Smooth muscle cell (in vitro differentiated cells): ENCODE data around the gene EFCAB6. TPM values are rescaled to one million over a fixed set of nuclear protein-coding genes. Genes with fewer than 3 reads are reported as not detected.

Source experiments
- DNase-seq: peaks from one replicate; lab custom pipeline; 2025; ENCODE audit not compliant: unreplicated experiment; lab: John Stamatoyannopoulos, UW
- H2AFZ ChIP-seq: fragments of 200-600 bp; sonication (generic); 2 replicates; pipeline ENCODE4 v1.6.0; 2016; ENCODE audit warnings: antibody characterized with exemption, low read depth, mild to moderate bottlenecking
- H3F3A ChIP-seq: fragments of 200-600 bp; sonication (generic); 2 replicates; pipeline ENCODE4 v1.6.0; 2017; ENCODE audit warnings: antibody characterized with exemption, low read depth
- H3K27ac ChIP-seq: fragments of 200-600 bp; sonication (generic); 2 replicates; pipeline ENCODE4 v1.5.1; 2016; ENCODE audit warnings: low read depth, mild to moderate bottlenecking
- H3K27me3 ChIP-seq: fragments of 200-600 bp; sonication (generic); 2 replicates; pipeline ENCODE4 v1.6.1; 2016; ENCODE audit warnings: low read depth, mild to moderate bottlenecking
- H3K36me3 ChIP-seq: fragments of 200-600 bp; sonication (generic); 2 replicates; pipeline ENCODE4 v1.5.1; 2016; ENCODE audit warnings: low read depth
- H3K4me1 ChIP-seq: fragments of 200-600 bp; sonication (generic); 2 replicates; pipeline ENCODE4 v1.5.1; 2016; ENCODE audit warnings: low read depth
- H3K4me2 ChIP-seq: fragments of 200-600 bp; sonication (generic); 2 replicates; pipeline ENCODE4 v1.6.0; 2016; ENCODE audit warnings: mild to moderate bottlenecking
- H3K4me3 ChIP-seq: fragments of 200-600 bp; sonication (generic); 2 replicates; pipeline ENCODE4 v1.5.1; 2016; ENCODE audit warnings: mild to moderate bottlenecking
- H3K79me2 ChIP-seq: fragments of 200-600 bp; sonication (generic); 2 replicates; pipeline ENCODE4 v1.6.0; 2016; ENCODE audit warnings: low read depth, mild to moderate bottlenecking
- H3K9ac ChIP-seq: fragments of 200-600 bp; sonication (generic); 2 replicates; pipeline ENCODE4 v1.6.0; 2016; ENCODE audit warnings: low read depth
- H3K9me3 ChIP-seq: fragments of 200-600 bp; sonication (generic); replicated peaks from 2 replicates; pipeline ENCODE4 v1.5.1; 2016; ENCODE audit warnings: low read depth
- H4K20me1 ChIP-seq: fragments of 200-600 bp; sonication (generic); 2 replicates; pipeline ENCODE4 v1.6.0; 2016; ENCODE audit warnings: low read depth
- WGBS: methylation state at CpG from one replicate; pipeline ENCODE4 v1.1.7; 2016; ENCODE audit warnings: low lambda C conversion rate; 5-methylcytosine and 5-hydroxymethylcytosine counted together
- polyA plus RNA-seq: library from polyadenylated mRNA; unstranded; fragments of >200 nt; fragmentation: Nextera tagmentation; extraction: Ambion mirVana; gene quantifications from 2 replicates; pipeline ENCODE4 v1.2.1, GENCODE V29; 2016
- total RNA-seq: library from RNA; depleted of rRNA; stranded (reverse); fragments of >200 nt; gene quantifications from 2 replicates; pipeline ENCODE4 v1.2.3, GENCODE V29; 2014
- TF ChIP-seq, protein P1 (sequence below): fragments of 200-600 bp; sonication (generic); IDR thresholded peaks from 2 replicates; pipeline ENCODE4 v1.5.1; 2017; ENCODE audit warnings: borderline replicate concordance, mild to moderate bottlenecking, antibody characterized with exemption; ENCODE audit not compliant: insufficient read depth, poor library complexity, severe bottlenecking

EFCAB6 gene
- total and polyA plus RNA-seq, 2 experiments from 2014 or later, result 0.80 to 2.9 TPM

DNA sequence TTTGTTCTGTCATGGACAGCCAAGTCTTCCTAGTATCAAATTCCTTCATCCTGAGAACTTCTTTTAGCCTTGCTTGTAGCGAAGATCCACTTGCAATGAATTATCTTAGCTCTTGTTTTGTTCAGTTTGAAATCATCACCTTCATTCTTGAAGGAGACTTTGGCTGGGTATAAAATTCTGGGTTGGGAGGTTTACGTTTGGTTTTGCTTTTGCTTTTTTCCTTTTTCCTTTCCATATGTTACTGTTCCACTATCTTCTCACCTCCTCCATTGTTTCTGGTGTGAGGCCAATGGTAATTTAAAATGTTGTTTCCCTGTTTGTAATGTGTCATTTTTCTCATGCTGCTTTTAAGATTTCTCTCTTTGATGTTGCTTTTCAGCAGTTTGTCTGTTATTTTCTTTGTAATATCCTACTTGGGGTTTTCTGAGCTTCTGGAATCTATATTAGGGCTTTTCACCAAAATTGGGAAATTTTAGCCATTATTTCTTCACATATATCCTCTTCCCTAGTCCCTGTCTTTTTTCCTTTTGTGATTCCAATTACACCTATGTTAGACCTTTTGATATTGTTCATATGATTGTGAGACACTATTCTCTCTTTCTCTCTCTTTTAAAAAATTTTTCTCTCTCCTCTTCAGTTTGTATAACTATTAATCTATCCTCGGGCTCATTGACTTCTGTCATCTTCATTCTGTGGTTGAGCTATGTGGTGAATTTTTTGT, 172.7 kb downstream of the EFCAB6 start:
- Histone ChIP-seq H3K9ac (no peak overlapping the region), H4K20me1 (no peaks in the 10 kb centered on the region), H3K27me3 (no peaks in the 10 kb centered on the region), H3K79me2 (no peaks in the 10 kb centered on the region), H3K36me3 (no peaks in the 10 kb centered on the region), H3F3A (no peaks in the 10 kb centered on the region), H3K4me2 (no peak overlapping the region), H3K4me1 (no peaks in the 10 kb centered on the region), H2AFZ (no peak overlapping the region), H3K4me3 (no peak overlapping the region), H3K9me3 (peaks cover 4% of the 10 kb centered on the region), H3K27ac (no peak overlapping the region)
- 67% methylated on average over 3 of the region's 3 CpGs for WGBS
- TF ChIP-seq, protein P1, sequence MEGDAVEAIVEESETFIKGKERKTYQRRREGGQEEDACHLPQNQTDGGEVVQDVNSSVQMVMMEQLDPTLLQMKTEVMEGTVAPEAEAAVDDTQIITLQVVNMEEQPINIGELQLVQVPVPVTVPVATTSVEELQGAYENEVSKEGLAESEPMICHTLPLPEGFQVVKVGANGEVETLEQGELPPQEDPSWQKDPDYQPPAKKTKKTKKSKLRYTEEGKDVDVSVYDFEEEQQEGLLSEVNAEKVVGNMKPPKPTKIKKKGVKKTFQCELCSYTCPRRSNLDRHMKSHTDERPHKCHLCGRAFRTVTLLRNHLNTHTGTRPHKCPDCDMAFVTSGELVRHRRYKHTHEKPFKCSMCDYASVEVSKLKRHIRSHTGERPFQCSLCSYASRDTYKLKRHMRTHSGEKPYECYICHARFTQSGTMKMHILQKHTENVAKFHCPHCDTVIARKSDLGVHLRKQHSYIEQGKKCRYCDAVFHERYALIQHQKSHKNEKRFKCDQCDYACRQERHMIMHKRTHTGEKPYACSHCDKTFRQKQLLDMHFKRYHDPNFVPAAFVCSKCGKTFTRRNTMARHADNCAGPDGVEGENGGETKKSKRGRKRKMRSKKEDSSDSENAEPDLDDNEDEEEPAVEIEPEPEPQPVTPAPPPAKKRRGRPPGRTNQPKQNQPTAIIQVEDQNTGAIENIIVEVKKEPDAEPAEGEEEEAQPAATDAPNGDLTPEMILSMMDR, result no peak
- DNase-seq, result no peak

DNA sequence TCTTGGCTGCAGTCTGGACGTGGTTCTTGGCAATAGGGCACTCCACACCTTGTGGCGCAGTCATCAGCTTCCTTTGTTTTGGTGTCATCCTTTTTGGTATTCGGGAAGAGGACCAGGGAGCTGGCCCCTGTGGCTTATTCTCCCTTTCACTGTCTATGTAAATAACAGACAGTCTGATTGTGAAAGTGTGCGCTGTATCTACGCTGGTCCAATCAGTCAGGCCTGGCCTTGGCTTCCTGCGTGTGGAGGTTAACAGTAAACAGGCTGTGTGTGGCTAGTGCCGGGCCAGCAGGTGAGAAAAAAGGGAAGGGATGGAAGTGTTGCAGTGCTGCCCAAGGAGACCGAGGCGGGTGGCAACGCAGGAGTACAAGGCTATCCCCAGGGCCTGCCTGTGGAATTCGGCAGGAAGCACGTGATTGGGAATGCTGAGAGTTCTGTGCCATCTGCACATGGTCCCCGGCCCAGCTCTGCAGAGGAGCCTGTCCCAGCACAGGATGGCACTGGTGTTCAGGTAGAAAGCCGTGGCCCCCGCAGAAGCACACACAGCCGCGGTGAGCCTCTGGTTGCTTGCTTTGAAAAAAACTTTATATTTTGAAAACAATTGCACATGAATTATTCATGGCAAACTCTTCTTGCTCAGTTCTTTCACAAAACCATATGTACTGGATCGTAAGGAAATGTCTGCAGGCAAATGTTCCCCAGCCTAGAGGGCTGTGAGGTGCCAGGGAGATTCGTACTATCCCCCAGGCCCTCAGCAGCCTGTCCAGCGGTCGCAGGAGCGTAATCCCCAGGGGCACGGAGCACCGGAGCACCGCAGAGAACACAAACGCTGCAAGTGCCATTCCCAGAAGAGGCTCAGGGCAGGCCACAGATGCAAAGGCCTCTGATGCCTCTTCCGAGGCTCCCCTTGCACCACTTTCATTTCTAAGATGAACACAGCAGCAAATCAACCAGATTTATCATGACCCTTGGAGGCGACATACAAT, 174.5 kb downstream of the EFCAB6 start:
- Histone ChIP-seq H3K27ac (no peak overlapping the region), H2AFZ (no peak overlapping the region), H3K36me3 (no peaks in the 10 kb centered on the region), H3K27me3 (no peaks in the 10 kb centered on the region), H3K4me1 (no peaks in the 10 kb centered on the region), H3K9me3 (peaks cover 4% of the 10 kb centered on the region), H3K79me2 (no peaks in the 10 kb centered on the region), H4K20me1 (no peaks in the 10 kb centered on the region), H3F3A (no peaks in the 10 kb centered on the region), H3K4me2 (no peak overlapping the region), H3K9ac (no peak overlapping the region), H3K4me3 (no peak overlapping the region)
- TF ChIP-seq, protein P1, result no peak
- WGBS, result 92% methylated on average over 28 of the region's 28 CpGs
- no peak for DNase-seq

DNA sequence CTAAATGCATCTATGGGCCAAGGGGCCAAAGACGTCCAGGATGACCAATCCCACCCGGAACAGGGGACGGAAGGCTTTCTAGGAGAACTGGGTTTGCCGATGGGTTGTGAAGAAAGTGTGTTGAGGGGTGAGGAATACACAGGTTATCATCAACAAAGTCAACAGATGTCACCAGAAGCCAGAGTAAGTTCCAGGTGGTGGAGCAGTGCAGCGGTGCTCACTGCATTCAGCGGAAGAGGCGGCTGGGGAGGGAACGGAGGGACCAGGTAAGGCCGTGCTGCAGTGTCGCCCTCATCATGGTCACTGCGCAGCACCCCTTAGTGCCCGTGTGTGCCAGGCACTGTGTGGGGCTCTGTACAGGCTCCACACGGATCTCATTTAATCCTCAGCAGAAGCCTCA, 176.0 kb downstream of the EFCAB6 start:
- Histone ChIP-seq H3K9me3 (peaks cover 4% of the 10 kb centered on the region), H3K36me3 (no peaks in the 10 kb centered on the region), H3K27me3 (no peaks in the 10 kb centered on the region), H3K79me2 (no peaks in the 10 kb centered on the region), H2AFZ (no peak overlapping the region), H4K20me1 (no peaks in the 10 kb centered on the region), H3K27ac (no peak overlapping the region), H3K9ac (no peak overlapping the region), H3K4me1 (no peaks in the 10 kb centered on the region), H3K4me2 (no peak overlapping the region), H3K4me3 (no peak overlapping the region), H3F3A (no peaks in the 10 kb centered on the region)
- WGBS, result 90% methylated on average over 13 of the region's 13 CpGs
- no peak for DNase-seq
- TF ChIP-seq, protein P1, result no peak
